ENCODE measurements around the gene UNC45A. TPM values are rescaled to one million over a fixed set of nuclear protein-coding genes. Genes with fewer than 3 reads are reported as not detected.
"Not testable (repeated sequence)": the region's sequence is repeated elsewhere in the genome, so short reads cannot be mapped to it uniquely, and the experiment has no call there.

The UNC45A gene
- total and polyA plus RNA-seq, 2 of the 8 experiments (the other 6 are each of a cell fraction or from before 2014, with no cell fraction given) = 74.1 to 84.2 TPM

- H2BK5ac ChIP-seq (ENCODE audit: low read depth, low read length); FAIRE-seq; H3K23me2 ChIP-seq (ENCODE audit: low read depth, low read length); H3K9me3 ChIP-seq (ENCODE audit: insufficient read depth in 2 of 2, low read depth in 1 of 2, low read length in 1 of 2); H2AFZ ChIP-seq (ENCODE audit: low read length); H3K23ac ChIP-seq (ENCODE audit: insufficient read length); H3K4me2 ChIP-seq (ENCODE audit: insufficient read depth in 1 of 2, low read depth in 2 of 2, low read length in 2 of 2); H3K27ac ChIP-seq (ENCODE audit: low read depth, low read length); DNase-seq (ENCODE audit: low read depth in 1 of 2, low spot score in 2 of 2); H3K79me1 ChIP-seq (ENCODE audit: low read depth, low read length); H4K20me1 ChIP-seq (replicated peaks in 1 of 2; ENCODE audit: control insufficient read depth in 1 of 2, insufficient read depth in 2 of 2, low read length in 2 of 2); H3K4me1 ChIP-seq (replicated peaks in 1 of 4; ENCODE audit: control insufficient read depth in 3 of 4, insufficient read depth in 4 of 4, low read length in 3 of 4); H4K5ac ChIP-seq (ENCODE audit: insufficient read length, low read depth, low read length); H4K8ac ChIP-seq (ENCODE audit: extremely low read depth, insufficient read depth, low read length); H3K4me3 ChIP-seq (ENCODE audit: extremely low read depth in 1 of 4, insufficient read depth in 2 of 4, low read depth in 3 of 4, low read length in 4 of 4); H3K4ac ChIP-seq (replicated peaks; ENCODE audit: insufficient read length, low read depth, low read length); H3K79me2 ChIP-seq (ENCODE audit: control insufficient read depth in 1 of 2, insufficient read depth in 2 of 2, low read length in 2 of 2); H2BK120ac ChIP-seq (replicated peaks; ENCODE audit: low read depth, low read length); H3K36me3 ChIP-seq (ENCODE audit: control insufficient read depth in 2 of 4, insufficient read depth in 4 of 4, low read length in 3 of 4); H3K14ac ChIP-seq (ENCODE audit: insufficient read length); H2AK5ac ChIP-seq (ENCODE audit: low read depth, low read length); H3K9ac ChIP-seq (replicated peaks in 1 of 4; ENCODE audit: extremely low read depth in 1 of 4, low read depth in 3 of 4, low read length in 3 of 4); H3K27me3 ChIP-seq (replicated peaks in 1 of 4; ENCODE audit: control insufficient read depth in 3 of 4, extremely low read depth in 1 of 4, insufficient read depth in 3 of 4, low read length in 3 of 4); H4K91ac ChIP-seq (replicated peaks; ENCODE audit: insufficient read length, low read length); H2BK20ac ChIP-seq (ENCODE audit: low read length); H3K18ac ChIP-seq (ENCODE audit: extremely low read depth, low read length); POLR2A ChIA-PET (ENCODE audit: partially characterized antibody); H2BK12ac ChIP-seq (ENCODE audit: low read depth, low read length); H2BK15ac ChIP-seq (ENCODE audit: low read length); H3K56ac ChIP-seq (replicated peaks; ENCODE audit: insufficient read length, low read depth, low read length): not testable (repeated sequence)
- CTCF ChIA-PET (ENCODE audit: partially characterized antibody) = interaction anchor here (0.6 to 11.1 kb wide), 3 partner anchors 22 to 288 kb away, joined by 3 to 187 read pairs (median 5); partner anchors contain the start of gene MAN2A2
- WGBS, 2 experiments (ENCODE audit: extremely low coverage in 1 of 2, insufficient coverage in 1 of 2, insufficient read length in 1 of 2, insufficient replicate concordance in 2 of 2, low coverage in 1 of 2, low lambda C conversion rate in 2 of 2, missing lambda C conversion rate in 1 of 2) = 94% methylated on average over 7 of the region's 7 CpGs; no CpG with 5 or more reads in 1 of the 2 experiments
Measured at GRCh38 chr15:90928106-90928505, 7.0 kb upstream of the UNC45A start.
